ENCODE measurements around the gene PRKCE. TPM values are rescaled to one million over a fixed set of nuclear protein-coding genes. Genes with fewer than 3 reads are reported as not detected.

PRKCE gene
- total RNA-seq, 1 experiment from 2014 or later: 1.3 TPM

DNA sequence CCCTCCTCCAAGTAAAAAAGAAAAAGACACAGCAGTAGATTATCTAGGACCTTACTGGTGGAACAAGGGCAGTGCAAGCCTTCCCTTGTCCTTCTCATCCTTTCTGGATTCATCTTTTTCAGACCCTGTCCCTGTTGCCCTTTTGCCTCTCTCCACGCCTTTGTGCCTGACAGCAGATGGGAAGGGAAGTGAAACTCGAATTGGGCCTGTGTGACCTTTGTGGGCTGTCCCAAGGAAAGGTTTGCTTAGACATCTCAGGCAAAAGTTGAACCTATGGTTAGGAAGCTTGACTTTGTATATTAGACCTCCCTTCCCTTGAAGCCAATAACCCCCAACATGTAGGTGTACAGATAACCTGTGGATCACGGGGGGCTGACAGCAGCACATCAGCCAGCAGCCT is 185.3 kb downstream of the PRKCE start:
- Histone ChIP-seq H3K14ac (ENCODE audit: insufficient read depth, low read length) (no peak overlapping the region), H2AK5ac (ENCODE audit: insufficient read length, low read length) (no peak overlapping the region), H2BK20ac (ENCODE audit: low read depth, low read length, poor library complexity, severe bottlenecking) (no peak overlapping the region), H3K79me2 (ENCODE audit: insufficient read depth, low read length) (no peaks in the 10 kb centered on the region), H3K9ac (ENCODE audit: extremely low read depth, insufficient read length, low read length) (no peak overlapping the region), H3K56ac (ENCODE audit: insufficient read length, low read depth, low read length) (no peak overlapping the region), H3K4ac (ENCODE audit: low read depth, low read length) (no peak overlapping the region), H3K27me3 (ENCODE audit: insufficient read depth, low read length) (no peaks in the 10 kb centered on the region), H3K27ac (ENCODE audit: insufficient read length, low read depth, low read length) (no peak overlapping the region), H3K4me1 (ENCODE audit: insufficient read depth, low read length) (no peaks in the 10 kb centered on the region), H2BK12ac (ENCODE audit: insufficient read length, low read depth, low read length) (no peak overlapping the region), H3K79me1 (ENCODE audit: insufficient read depth, low read depth, low read length, poor library complexity, severe bottlenecking) (no peaks in the 10 kb centered on the region), H4K8ac (replicated peaks; ENCODE audit: insufficient read length, low read depth, low read length) (no peak overlapping the region), H2BK15ac (ENCODE audit: low read depth, low read length) (no peak overlapping the region), H3T11ph (ENCODE audit: low read length) (no peak overlapping the region), H3K23me2 (ENCODE audit: insufficient read length, low read depth, low read length, poor library complexity, severe bottlenecking) (no peaks in the 10 kb centered on the region), H2BK5ac (ENCODE audit: insufficient read length, low read length) (no peak overlapping the region), H2AFZ (ENCODE audit: low read length) (no peak overlapping the region), H3K18ac (ENCODE audit: insufficient read length, low read depth, low read length) (no peak overlapping the region), H4K5ac (ENCODE audit: insufficient read length, low read depth, low read length) (no peak overlapping the region), H4K91ac (ENCODE audit: insufficient read length, low read depth, low read length) (no peak overlapping the region), H4K20me1 (ENCODE audit: control insufficient read depth, insufficient read depth, insufficient read length) (no peaks in the 10 kb centered on the region), H3K4me2 (ENCODE audit: insufficient read depth, insufficient read length, low read length) (no peak overlapping the region), H3K23ac (ENCODE audit: insufficient read length, low read depth, low read length) (no peak overlapping the region), H2BK120ac (ENCODE audit: low read depth, low read length, poor library complexity, severe bottlenecking) (no peak overlapping the region), H3K9me3 (ENCODE audit: control insufficient read depth, low read depth, low read length) (no peaks in the 10 kb centered on the region)
- Mint-ChIP-seq H3K36me3 (ENCODE audit: insufficient read depth in 1 of 3, low read depth in 3 of 3) (no peaks in the 10 kb centered on the region), H3K27ac (peak overlapping the region in 2 of 3 experiments; percentile 19 to 50; a peak in 4 of 7 replicates), H3K9me3 (no peaks in the 10 kb centered on the region), H3K4me3 (no peak overlapping the region), H3K27me3 (ENCODE audit: low read depth) (peaks cover 6% of the 10 kb centered on the region), H3K4me1 (peaks cover 16 to 30% of the 10 kb centered on the region in 2 experiments)
- no CpG with 5 or more reads among the region's 3 CpGs for WGBS (ENCODE audit: extremely low coverage, insufficient read length, low lambda C conversion rate)
- DNase-seq: no peak
- TF ChIP-seq, protein P1, sequence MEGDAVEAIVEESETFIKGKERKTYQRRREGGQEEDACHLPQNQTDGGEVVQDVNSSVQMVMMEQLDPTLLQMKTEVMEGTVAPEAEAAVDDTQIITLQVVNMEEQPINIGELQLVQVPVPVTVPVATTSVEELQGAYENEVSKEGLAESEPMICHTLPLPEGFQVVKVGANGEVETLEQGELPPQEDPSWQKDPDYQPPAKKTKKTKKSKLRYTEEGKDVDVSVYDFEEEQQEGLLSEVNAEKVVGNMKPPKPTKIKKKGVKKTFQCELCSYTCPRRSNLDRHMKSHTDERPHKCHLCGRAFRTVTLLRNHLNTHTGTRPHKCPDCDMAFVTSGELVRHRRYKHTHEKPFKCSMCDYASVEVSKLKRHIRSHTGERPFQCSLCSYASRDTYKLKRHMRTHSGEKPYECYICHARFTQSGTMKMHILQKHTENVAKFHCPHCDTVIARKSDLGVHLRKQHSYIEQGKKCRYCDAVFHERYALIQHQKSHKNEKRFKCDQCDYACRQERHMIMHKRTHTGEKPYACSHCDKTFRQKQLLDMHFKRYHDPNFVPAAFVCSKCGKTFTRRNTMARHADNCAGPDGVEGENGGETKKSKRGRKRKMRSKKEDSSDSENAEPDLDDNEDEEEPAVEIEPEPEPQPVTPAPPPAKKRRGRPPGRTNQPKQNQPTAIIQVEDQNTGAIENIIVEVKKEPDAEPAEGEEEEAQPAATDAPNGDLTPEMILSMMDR (conservative IDR thresholded peaks at IDR 0.05): no peak; the same call in 2 of the 3 replicates
